Measurements from ENCODE around the gene ZFHX2.

DNA sequence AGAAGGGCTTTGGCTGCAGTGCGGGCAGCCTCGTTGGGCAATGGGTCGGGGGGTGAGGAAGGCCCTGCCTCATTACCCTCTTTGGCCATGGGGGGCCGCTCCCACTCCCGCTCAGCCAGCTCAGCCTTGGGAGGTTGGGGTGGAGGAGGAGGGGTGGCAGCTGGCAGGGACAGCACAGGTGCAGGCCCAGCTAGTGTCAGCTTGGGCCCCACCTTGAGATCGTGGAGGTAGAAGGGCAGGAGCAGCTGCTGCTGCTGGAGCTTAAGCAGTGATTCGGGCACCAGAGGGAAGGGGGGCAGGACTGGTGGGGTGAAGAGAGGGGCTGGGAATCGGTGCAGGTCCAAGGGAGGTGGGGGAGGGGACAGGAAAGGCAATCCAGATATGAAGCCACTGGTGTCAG, 26.0 kb downstream of the ZFHX2 start:
- TF ChIP-seq, protein P1, sequence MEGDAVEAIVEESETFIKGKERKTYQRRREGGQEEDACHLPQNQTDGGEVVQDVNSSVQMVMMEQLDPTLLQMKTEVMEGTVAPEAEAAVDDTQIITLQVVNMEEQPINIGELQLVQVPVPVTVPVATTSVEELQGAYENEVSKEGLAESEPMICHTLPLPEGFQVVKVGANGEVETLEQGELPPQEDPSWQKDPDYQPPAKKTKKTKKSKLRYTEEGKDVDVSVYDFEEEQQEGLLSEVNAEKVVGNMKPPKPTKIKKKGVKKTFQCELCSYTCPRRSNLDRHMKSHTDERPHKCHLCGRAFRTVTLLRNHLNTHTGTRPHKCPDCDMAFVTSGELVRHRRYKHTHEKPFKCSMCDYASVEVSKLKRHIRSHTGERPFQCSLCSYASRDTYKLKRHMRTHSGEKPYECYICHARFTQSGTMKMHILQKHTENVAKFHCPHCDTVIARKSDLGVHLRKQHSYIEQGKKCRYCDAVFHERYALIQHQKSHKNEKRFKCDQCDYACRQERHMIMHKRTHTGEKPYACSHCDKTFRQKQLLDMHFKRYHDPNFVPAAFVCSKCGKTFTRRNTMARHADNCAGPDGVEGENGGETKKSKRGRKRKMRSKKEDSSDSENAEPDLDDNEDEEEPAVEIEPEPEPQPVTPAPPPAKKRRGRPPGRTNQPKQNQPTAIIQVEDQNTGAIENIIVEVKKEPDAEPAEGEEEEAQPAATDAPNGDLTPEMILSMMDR (IDR thresholded peaks at IDR 0.05; ENCODE audit: low read length) = no peak
- TF ChIP-seq EZH2phosphoT487 (IDR thresholded peaks at IDR 0.05; ENCODE audit: low read length) (no peak), EZH2 (optimal IDR thresholded peaks at IDR 0.05; ENCODE audit: low read depth, low read length) (no peak)

Data from MM.1S (cell line).